Kidney epithelial cell (primary cell): ENCODE results near the gene RYR1. TPM values are rescaled to one million over a fixed set of nuclear protein-coding genes. Genes with fewer than 3 reads are reported as not detected.
"Not testable (repeated sequence)": the region's sequence is repeated elsewhere in the genome, so short reads cannot be mapped to it uniquely, and the experiment has no call there.

Experiments
- DNase-seq: peaks from one replicate; pipeline ENCODE4 v3.0.0-alpha.2; 2010; ENCODE audit warnings: low read depth
- H3K27me3 ChIP-seq: 2 replicates; pipeline ENCODE4 v1.6.0; 2011; ENCODE audit warnings: low read length; ENCODE audit not compliant: control insufficient read depth, insufficient read depth
- H3K36me3 ChIP-seq: 2 replicates; pipeline ENCODE4 v1.5.1; 2011; ENCODE audit warnings: low read length; ENCODE audit not compliant: control insufficient read depth, insufficient read depth
- H3K4me3 ChIP-seq: 2 replicates; pipeline ENCODE4 v1.5.1; 2011; ENCODE audit warnings: low read depth, mild to moderate bottlenecking, control low read depth, low read length
- CTCF ChIP-seq: IDR thresholded peaks from 2 replicates; pipeline ENCODE4 v1.5.1; 2011; ENCODE audit warnings: mild to moderate bottlenecking, moderate library complexity, low read length, control low read depth, inconsistent platforms; ENCODE audit not compliant: insufficient read depth, poor library complexity, severe bottlenecking
- total RNA-seq: library from RNA; depleted of rRNA; stranded (reverse); fragments of >200 nt; gene quantifications from 2 replicates; pipeline ENCODE4 v1.2.3, GENCODE V29; 2015

The RYR1 gene
- total RNA-seq, 1 donor from 2014 or later: 0.17 TPM

- Histone ChIP-seq H3K36me3 (no peaks in the 10 kb centered on the region), H3K4me3 (no peak overlapping the region), H3K27me3 (no peaks in the 10 kb centered on the region)
- DNase-seq: no peak
- no peak for TF ChIP-seq CTCF
Measured at GRCh38 chr19:38494379-38494778, 60.9 kb downstream of the RYR1 start.

GRCh38 chr19:38495375-38495774, 61.9 kb downstream of the RYR1 start:
- not testable (repeated sequence) for H3K4me3 ChIP-seq, DNase-seq, H3K36me3 ChIP-seq, H3K27me3 ChIP-seq

DNA sequence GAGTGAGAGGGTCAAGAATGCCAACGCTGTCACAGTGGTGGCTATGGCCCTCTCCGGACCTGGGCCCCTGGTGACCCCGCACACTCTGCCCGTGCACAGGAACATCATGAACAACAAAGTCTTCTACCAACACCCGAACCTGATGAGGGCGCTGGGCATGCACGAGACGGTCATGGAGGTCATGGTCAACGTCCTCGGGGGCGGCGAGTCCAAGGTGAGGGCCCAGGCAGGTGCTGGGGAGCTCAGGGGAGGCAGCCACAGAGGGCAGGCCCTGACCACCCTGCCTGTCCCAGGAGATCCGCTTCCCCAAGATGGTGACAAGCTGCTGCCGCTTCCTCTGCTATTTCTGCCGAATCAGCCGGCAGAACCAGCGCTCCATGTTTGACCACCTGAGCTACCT, 62.6 kb downstream of the RYR1 start:
- no peak for DNase-seq

GRCh38 chr19:38496603-38497487, 63.4 kb downstream of the RYR1 start:
- no peaks in the 10 kb centered on the region for H3K27me3 ChIP-seq

More for the DNA sequence above, 62.6 kb downstream of the RYR1 start:
- Histone ChIP-seq H3K36me3 (no peaks in the 10 kb centered on the region), H3K4me3 (no peak overlapping the region), H3K27me3 (no peaks in the 10 kb centered on the region)
- TF ChIP-seq CTCF: no peak

DNA sequence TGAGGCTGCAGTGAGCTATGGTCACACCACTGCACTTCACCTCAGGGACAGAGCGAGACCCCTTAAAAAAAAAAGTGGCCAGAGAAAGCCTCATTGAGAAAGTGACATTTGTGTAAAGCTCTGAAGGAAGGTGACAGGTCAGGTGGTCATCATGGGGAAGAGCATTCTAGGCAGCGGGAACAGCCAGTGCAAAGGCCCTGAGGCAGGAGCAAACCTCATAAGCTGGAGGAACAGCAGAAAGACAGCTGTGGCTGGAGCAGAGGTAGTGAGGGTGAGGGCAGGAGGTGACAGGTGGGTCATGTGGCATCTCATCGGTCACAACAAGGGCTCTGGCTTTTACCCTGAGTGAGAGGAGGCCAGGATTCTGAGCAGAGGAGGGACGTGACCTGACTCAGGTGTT, 64.4 kb downstream of the RYR1 start:
- Histone ChIP-seq H3K4me3 (no peak overlapping the region), H3K27me3 (no peaks in the 10 kb centered on the region), H3K36me3 (no peaks in the 10 kb centered on the region)
- no peak for TF ChIP-seq CTCF
- no peak for DNase-seq

More at GRCh38 chr19:38496603-38497487, 63.4 kb downstream of the RYR1 start:
- TF ChIP-seq CTCF: no peak
- Histone ChIP-seq H3K36me3 (no peaks in the 10 kb centered on the region), H3K4me3 (no peak overlapping the region)
- no peak for DNase-seq

DNA sequence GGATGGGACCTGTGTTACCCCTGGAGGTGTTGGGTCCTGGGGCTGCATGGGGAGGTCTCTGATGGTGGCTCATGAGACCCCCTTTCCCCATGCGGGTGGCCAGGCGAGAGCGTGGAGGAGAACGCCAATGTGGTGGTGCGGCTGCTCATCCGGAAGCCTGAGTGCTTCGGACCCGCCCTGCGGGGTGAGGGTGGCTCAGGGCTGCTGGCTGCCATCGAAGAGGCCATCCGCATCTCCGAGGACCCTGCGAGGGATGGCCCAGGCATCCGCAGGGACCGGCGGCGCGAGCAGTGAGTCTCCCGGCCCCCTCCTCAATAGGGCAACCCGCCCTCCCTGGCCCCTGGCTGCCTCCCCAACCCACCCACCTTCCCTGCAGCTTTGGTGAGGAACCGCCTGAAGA, 66.0 kb downstream of the RYR1 start:
- no peak for DNase-seq
- TF ChIP-seq CTCF: no peak
- Histone ChIP-seq H3K4me3 (no peak overlapping the region), H3K27me3 (no peaks in the 10 kb centered on the region), H3K36me3 (no peaks in the 10 kb centered on the region)
